ENCODE measurements around the gene PSAT1. TPM values are rescaled to one million over a fixed set of nuclear protein-coding genes. Genes with fewer than 3 reads are reported as not detected.

Gene PSAT1
- total RNA-seq, 1 donor = 175 TPM

- Histone ChIP-seq H3K4me1 (ENCODE audit: insufficient read depth, low read length) (no peaks in the 10 kb centered on the region), H3K27me3 (ENCODE audit: insufficient read depth, low read length) (no peaks in the 10 kb centered on the region), H4K20me1 (ENCODE audit: insufficient read depth, low read length) (no peaks in the 10 kb centered on the region), H2AFZ (ENCODE audit: low read length) (no peak overlapping the region), H3K4me2 (ENCODE audit: insufficient read depth, low read length) (no peak overlapping the region), H3K4me3 (ENCODE audit: insufficient read depth, low read length) (no peak overlapping the region), H3K27ac (ENCODE audit: low read depth, low read length) (no peak overlapping the region), H3K36me3 (ENCODE audit: insufficient read depth, low read length) (no peaks in the 10 kb centered on the region), H3K9me3 (ENCODE audit: low read depth, low read length) (no peaks in the 10 kb centered on the region), H3K79me2 (ENCODE audit: insufficient read depth, low read length) (no peaks in the 10 kb centered on the region)
- no peak for DNase-seq (ENCODE audit: insufficient read length, low spot score, missing footprints)
- no peak for TF ChIP-seq CTCF (IDR thresholded peaks at IDR 0.05; ENCODE audit: extremely low read depth, low read depth, low read length)
Measured at GRCh38 chr9:78253285-78253684, 43.6 kb upstream of the PSAT1 start.

GRCh38 chr9:78261403-78262001, 35.4 kb upstream of the PSAT1 start:
- H3K4me1 ChIP-seq (ENCODE audit: insufficient read depth, low read length) = no peaks in the 10 kb centered on the region
- H3K27me3 ChIP-seq (ENCODE audit: insufficient read depth, low read length) = no peaks in the 10 kb centered on the region
- H3K4me3 ChIP-seq (ENCODE audit: insufficient read depth, low read length) = no peak overlapping the region
- H2AFZ ChIP-seq (ENCODE audit: low read length) = no peak overlapping the region
- H4K20me1 ChIP-seq (ENCODE audit: insufficient read depth, low read length) = no peaks in the 10 kb centered on the region
- H3K4me2 ChIP-seq (ENCODE audit: insufficient read depth, low read length) = no peak overlapping the region
- peaks cover 13% of the 10 kb centered on the region for H3K36me3 ChIP-seq (ENCODE audit: insufficient read depth, low read length)
- H3K79me2 ChIP-seq (ENCODE audit: insufficient read depth, low read length) = no peaks in the 10 kb centered on the region
- no peak overlapping the region for H3K27ac ChIP-seq (ENCODE audit: low read depth, low read length)
- H3K9me3 ChIP-seq (ENCODE audit: low read depth, low read length) = no peaks in the 10 kb centered on the region
- DNase-seq (ENCODE audit: insufficient read length, low spot score, missing footprints) = no peak
- TF ChIP-seq CTCF (IDR thresholded peaks at IDR 0.05; ENCODE audit: extremely low read depth, low read depth, low read length) = peak; percentile 64

GRCh38 chr9:78262655-78263054, 34.3 kb upstream of the PSAT1 start:
- Histone ChIP-seq H2AFZ (ENCODE audit: low read length) (no peak overlapping the region), H3K27me3 (ENCODE audit: insufficient read depth, low read length) (no peaks in the 10 kb centered on the region), H3K4me3 (ENCODE audit: insufficient read depth, low read length) (no peak overlapping the region), H3K4me1 (ENCODE audit: insufficient read depth, low read length) (no peaks in the 10 kb centered on the region), H3K9me3 (ENCODE audit: low read depth, low read length) (no peaks in the 10 kb centered on the region), H3K36me3 (ENCODE audit: insufficient read depth, low read length) (peaks cover 24% of the 10 kb centered on the region), H3K79me2 (ENCODE audit: insufficient read depth, low read length) (no peaks in the 10 kb centered on the region), H3K27ac (ENCODE audit: low read depth, low read length) (no peak overlapping the region), H4K20me1 (ENCODE audit: insufficient read depth, low read length) (no peaks in the 10 kb centered on the region), H3K4me2 (ENCODE audit: insufficient read depth, low read length) (no peak overlapping the region)
- DNase-seq (ENCODE audit: insufficient read length, low spot score, missing footprints) = no peak
- no peak for TF ChIP-seq CTCF (IDR thresholded peaks at IDR 0.05; ENCODE audit: extremely low read depth, low read depth, low read length)

GRCh38 chr9:78267889-78268288, 29.0 kb upstream of the PSAT1 start:
- no peaks in the 10 kb centered on the region for H3K4me1 ChIP-seq (ENCODE audit: insufficient read depth, low read length)
- no peaks in the 10 kb centered on the region for H3K9me3 ChIP-seq (ENCODE audit: low read depth, low read length)
- H3K27me3 ChIP-seq (ENCODE audit: insufficient read depth, low read length) = no peaks in the 10 kb centered on the region
- H3K79me2 ChIP-seq (ENCODE audit: insufficient read depth, low read length) = no peaks in the 10 kb centered on the region
- H3K27ac ChIP-seq (ENCODE audit: low read depth, low read length) = no peak overlapping the region
- no peak for TF ChIP-seq CTCF (IDR thresholded peaks at IDR 0.05; ENCODE audit: extremely low read depth, low read depth, low read length)
- no peak for DNase-seq (ENCODE audit: insufficient read length, low spot score, missing footprints)
- H3K36me3 ChIP-seq (ENCODE audit: insufficient read depth, low read length) = peaks cover 24% of the 10 kb centered on the region
- no peak overlapping the region for H3K4me2 ChIP-seq (ENCODE audit: insufficient read depth, low read length)
- no peaks in the 10 kb centered on the region for H4K20me1 ChIP-seq (ENCODE audit: insufficient read depth, low read length)
- no peak overlapping the region for H2AFZ ChIP-seq (ENCODE audit: low read length)
- no peak overlapping the region for H3K4me3 ChIP-seq (ENCODE audit: insufficient read depth, low read length)

Data from osteoblast (primary cell).